GM12875 (cell line): ENCODE measurements around the gene ING5.

Experiments used
- H3K4me3 ChIP-seq: one replicate; pipeline ENCODE4 v1.5.1; 2011; ENCODE audit warnings: low read depth, low read length, control low read depth
- TF ChIP-seq, protein P1 (sequence below): IDR thresholded peaks from 2 replicates; pipeline ENCODE4 v1.5.1; 2011; ENCODE audit warnings: low read depth, mild to moderate bottlenecking, control low read depth, inconsistent platforms, low read length, moderate library complexity, borderline replicate concordance; ENCODE audit not compliant: insufficient read depth

ING5 gene

DNA sequence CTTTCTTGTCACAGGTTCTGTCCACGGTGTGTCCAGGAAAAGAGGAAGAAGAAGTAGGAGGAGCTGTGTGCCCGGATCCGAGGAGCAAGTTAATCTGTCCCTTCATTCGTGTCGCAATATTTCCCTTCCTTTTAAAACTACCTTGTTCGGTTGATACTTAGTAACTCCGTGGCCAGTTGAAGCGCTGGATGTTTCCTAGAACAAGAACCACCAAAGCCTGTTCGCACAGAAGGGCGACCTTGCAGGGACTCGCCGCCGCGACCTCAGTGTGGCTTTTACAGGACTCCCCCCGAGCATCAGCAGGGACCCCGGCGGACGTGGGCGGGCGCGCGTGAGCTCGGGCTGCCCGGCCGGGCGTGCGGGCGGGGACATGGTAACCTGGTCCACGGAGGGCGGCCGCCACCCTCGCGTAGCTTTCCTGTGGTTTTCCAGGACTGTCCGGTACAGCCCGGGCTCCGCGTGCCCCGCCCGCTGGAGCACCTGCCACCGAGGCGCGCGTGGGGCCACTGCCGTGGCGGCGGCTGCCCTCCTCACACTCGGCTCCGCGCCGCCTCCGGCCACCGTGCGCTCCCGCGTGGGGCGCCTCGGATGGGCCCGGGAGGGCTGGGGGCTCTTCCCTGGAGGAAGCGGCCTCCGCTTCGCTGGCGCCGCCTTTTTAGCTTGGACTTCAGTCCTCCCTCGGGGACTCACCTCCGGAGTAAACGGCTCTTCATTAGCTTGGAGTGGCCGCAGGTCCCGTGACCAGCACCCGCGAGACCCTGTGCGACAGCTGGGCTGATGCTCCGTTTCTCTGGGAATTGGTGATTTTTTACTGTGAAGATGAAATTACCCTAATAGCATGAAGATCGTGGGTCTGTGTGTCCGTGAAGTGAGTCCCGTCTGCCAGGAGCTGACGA lies 23.4 kb downstream of the ING5 start:
- no peak overlapping the region for H3K4me3 ChIP-seq
- TF ChIP-seq, protein P1, sequence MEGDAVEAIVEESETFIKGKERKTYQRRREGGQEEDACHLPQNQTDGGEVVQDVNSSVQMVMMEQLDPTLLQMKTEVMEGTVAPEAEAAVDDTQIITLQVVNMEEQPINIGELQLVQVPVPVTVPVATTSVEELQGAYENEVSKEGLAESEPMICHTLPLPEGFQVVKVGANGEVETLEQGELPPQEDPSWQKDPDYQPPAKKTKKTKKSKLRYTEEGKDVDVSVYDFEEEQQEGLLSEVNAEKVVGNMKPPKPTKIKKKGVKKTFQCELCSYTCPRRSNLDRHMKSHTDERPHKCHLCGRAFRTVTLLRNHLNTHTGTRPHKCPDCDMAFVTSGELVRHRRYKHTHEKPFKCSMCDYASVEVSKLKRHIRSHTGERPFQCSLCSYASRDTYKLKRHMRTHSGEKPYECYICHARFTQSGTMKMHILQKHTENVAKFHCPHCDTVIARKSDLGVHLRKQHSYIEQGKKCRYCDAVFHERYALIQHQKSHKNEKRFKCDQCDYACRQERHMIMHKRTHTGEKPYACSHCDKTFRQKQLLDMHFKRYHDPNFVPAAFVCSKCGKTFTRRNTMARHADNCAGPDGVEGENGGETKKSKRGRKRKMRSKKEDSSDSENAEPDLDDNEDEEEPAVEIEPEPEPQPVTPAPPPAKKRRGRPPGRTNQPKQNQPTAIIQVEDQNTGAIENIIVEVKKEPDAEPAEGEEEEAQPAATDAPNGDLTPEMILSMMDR, result no peak

DNA sequence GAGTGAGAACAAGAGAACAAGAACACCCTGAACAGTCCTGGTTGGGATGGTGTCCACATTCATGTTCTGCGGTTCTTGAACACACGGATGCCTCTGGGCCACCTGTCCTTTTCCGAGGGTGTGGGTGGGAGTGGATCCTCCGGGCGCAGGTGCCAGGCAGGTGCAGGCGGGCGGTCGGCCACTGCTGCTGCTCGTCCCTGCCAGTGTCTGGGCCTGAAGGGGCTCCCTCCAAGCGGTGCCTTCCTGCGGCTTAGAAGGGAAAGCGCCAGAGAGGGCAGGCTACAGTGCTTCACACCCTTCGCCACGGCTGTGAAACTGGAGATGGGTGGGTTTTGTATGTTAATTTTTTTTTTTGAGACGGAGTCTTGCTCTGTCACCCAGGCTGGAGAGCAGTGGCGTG lies 24.6 kb downstream of the ING5 start:
- TF ChIP-seq, protein P1, result no peak
- H3K4me3 ChIP-seq, result no peak overlapping the region

DNA sequence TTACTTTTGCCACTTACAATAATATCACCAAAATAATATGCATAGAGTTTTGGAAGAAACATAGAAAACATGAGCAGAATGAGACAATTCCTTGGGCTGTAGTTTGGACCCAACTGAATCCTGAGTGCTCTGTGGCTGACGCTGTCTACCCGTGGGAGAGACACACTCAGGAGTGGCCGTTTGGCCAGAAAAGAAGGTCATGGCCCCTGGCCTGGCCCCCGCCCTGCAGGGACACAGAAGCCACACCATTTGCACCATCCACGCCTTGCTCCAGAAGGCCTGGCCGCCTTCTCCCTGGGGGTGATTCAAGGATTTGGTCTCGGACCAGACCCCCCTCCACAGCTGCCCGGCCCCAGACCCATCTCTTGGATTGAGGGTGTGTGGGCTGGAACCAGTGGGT lies 26.2 kb downstream of the ING5 start:
- TF ChIP-seq, protein P1, result no peak
- no peak overlapping the region for H3K4me3 ChIP-seq

DNA sequence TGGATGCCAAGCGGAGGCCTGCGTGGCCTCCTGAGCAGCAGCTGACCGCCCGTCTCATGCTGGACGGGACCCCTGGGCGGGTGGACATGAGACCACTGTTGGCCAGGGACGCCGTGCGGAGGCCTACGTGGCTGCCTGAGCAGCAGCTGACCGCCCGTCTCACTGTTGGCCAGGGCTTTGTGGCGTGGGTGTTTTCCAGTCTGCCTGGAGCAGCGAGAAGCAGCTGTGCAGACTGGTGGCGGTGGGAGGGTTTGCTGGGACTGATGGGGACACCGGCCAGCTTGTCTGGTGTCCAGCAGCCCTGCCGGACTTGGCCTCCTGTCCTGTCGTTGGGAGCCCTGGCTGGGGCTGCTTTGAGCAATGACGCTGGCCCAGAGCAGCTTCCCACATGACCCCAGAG lies 26.8 kb downstream of the ING5 start:
- TF ChIP-seq, protein P1, result no peak
- no peak overlapping the region for H3K4me3 ChIP-seq

DNA sequence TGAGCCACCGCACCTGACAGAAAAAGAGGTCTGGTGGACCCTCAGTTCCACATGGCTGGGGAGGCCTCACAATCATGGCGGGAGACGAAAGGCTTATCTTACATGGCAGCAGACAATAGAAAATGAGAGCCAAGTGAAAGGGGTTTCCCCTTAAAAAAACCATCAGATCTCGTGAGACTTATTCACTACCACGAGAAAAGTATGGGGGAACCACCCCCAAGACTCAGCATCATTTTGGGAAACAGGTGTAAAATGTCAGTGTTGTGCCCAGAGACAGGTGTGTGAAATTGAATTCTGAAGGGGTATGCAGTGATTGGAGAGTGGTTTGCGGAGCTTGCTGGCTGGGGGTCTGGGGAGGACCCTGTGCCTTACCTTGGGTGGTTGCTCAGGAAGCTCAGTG lies 28.0 kb downstream of the ING5 start:
- TF ChIP-seq, protein P1, result no peak

DNA sequence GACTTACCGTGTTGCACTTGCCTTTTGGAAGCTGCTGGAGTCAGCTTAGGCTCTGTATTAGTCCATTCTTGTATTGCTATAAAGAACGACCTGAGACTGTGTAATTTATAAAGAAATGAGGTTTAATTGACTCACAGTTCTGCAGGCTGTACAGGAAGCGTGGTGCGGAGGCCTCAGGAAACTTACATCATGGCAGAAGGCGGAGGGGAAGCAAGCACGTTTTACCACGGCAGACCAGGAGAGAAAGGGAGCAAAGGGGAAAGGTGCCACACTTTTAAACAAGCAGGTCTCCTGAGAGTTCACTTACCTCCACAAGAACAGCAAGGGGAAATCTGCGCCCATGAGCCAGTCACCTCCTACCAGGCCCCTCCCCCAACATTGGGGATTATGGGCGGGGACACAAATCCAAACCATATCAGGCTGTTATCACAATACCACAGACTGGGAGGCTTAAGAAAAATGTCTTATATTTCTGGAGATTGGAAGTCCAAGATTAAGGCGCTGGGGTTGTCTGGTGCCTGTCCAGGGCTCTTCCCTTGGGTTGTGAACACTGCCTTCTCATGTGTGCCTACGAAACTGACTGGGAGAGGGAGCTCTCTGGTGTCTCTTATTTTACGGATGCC lies 28.9 kb downstream of the ING5 start:
- TF ChIP-seq, protein P1, result no peak
- H3K4me3 ChIP-seq, result no peak overlapping the region

More for the DNA sequence above, 28.0 kb downstream of the ING5 start:
- no peak overlapping the region for H3K4me3 ChIP-seq
